IPS-15b (cell line): ENCODE results near the gene SERPINI2.

Experiments used
- H3K27me3 ChIP-seq: one replicate; pipeline ENCODE4 v1.6.1; 2013; ENCODE audit warnings: low read length; ENCODE audit not compliant: control insufficient read depth, insufficient read depth
- H3K36me3 ChIP-seq: one replicate; pipeline ENCODE4 v1.6.1; 2013; ENCODE audit warnings: low read length; ENCODE audit not compliant: control insufficient read depth, insufficient read depth
- H3K4me1 ChIP-seq: one replicate; pipeline ENCODE4 v1.6.1; 2013; ENCODE audit warnings: mild to moderate bottlenecking, low read length; ENCODE audit not compliant: control insufficient read depth, insufficient read depth
- H3K4me3 ChIP-seq: one replicate; pipeline ENCODE4 v1.5.1; 2013; ENCODE audit warnings: low read depth, low read length
- H3K9ac ChIP-seq: one replicate; pipeline ENCODE4 v1.6.1; 2013; ENCODE audit warnings: low read depth, mild to moderate bottlenecking, low read length
- H3K9me3 ChIP-seq: one replicate; pipeline ENCODE4 v1.6.1; 2013; ENCODE audit warnings: mild to moderate bottlenecking, low read length; ENCODE audit not compliant: control insufficient read depth, insufficient read depth

SERPINI2 gene

GRCh38 chr3:167483708-167484475 lies 10.1 kb upstream of the SERPINI2 start:
- Histone ChIP-seq H3K36me3 (no peaks in the 10 kb centered on the region), H3K4me1 (no peaks in the 10 kb centered on the region), H3K9me3 (no peaks in the 10 kb centered on the region), H3K9ac (no peak overlapping the region), H3K4me3 (no peak overlapping the region), H3K27me3 (no peaks in the 10 kb centered on the region)

GRCh38 chr3:167481164-167481563 lies 7.3 kb upstream of the SERPINI2 start:
- Histone ChIP-seq H3K9me3 (no peaks in the 10 kb centered on the region), H3K4me3 (no peak overlapping the region), H3K36me3 (no peaks in the 10 kb centered on the region), H3K27me3 (no peaks in the 10 kb centered on the region), H3K4me1 (no peaks in the 10 kb centered on the region), H3K9ac (no peak overlapping the region)

- H3K4me3 ChIP-seq = no peak overlapping the region
- no peak overlapping the region for H3K9ac ChIP-seq
- no peaks in the 10 kb centered on the region for H3K36me3 ChIP-seq
- no peaks in the 10 kb centered on the region for H3K9me3 ChIP-seq
- H3K4me1 ChIP-seq = no peaks in the 10 kb centered on the region
- H3K27me3 ChIP-seq = no peaks in the 10 kb centered on the region
Observed at GRCh38 chr3:167480748-167481147, 6.9 kb upstream of the SERPINI2 start.

DNA sequence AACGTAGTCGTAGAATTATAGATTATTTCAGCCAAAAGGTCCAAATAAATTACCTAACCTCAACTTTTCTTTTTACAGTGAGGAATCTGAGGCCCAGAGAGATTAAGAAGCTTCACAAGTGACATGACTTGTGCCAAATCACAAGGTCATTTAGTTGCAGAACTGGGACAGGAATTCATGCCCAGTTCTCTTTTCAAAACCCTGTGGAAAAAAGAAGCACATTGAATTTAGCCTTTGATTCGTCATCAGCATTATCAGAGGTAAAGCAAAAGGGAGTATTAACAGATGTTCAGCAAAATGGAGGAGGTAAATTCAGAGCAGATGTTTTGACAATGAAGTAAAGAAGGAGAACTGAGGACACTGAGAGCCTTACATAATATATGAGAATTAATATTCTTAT lies 4.5 kb downstream of the SERPINI2 start:
- Histone ChIP-seq H3K36me3 (no peaks in the 10 kb centered on the region), H3K9me3 (no peaks in the 10 kb centered on the region), H3K4me1 (peaks cover 9% of the 10 kb centered on the region), H3K9ac (no peak overlapping the region), H3K4me3 (no peak overlapping the region), H3K27me3 (no peaks in the 10 kb centered on the region)

- no peak overlapping the region for H3K4me3 ChIP-seq
- no peak overlapping the region for H3K9ac ChIP-seq
- H3K36me3 ChIP-seq = no peaks in the 10 kb centered on the region
- peaks cover 9% of the 10 kb centered on the region for H3K4me1 ChIP-seq
- no peaks in the 10 kb centered on the region for H3K9me3 ChIP-seq
- no peaks in the 10 kb centered on the region for H3K27me3 ChIP-seq
Observed at GRCh38 chr3:167467848-167468611, 5.8 kb downstream of the SERPINI2 start.

GRCh38 chr3:167466966-167467365 lies 6.9 kb downstream of the SERPINI2 start:
- H3K9me3 ChIP-seq = no peaks in the 10 kb centered on the region
- no peaks in the 10 kb centered on the region for H3K36me3 ChIP-seq
- H3K9ac ChIP-seq = no peak overlapping the region
- H3K4me3 ChIP-seq = no peak overlapping the region
- no peaks in the 10 kb centered on the region for H3K27me3 ChIP-seq
- H3K4me1 ChIP-seq = peaks cover 9% of the 10 kb centered on the region

- Histone ChIP-seq H3K9me3 (no peaks in the 10 kb centered on the region), H3K9ac (no peak overlapping the region), H3K4me1 (peaks cover 35% of the 10 kb centered on the region), H3K4me3 (no peak overlapping the region), H3K27me3 (no peaks in the 10 kb centered on the region), H3K36me3 (no peaks in the 10 kb centered on the region)
Observed at GRCh38 chr3:167456157-167456799, 17.6 kb downstream of the SERPINI2 start.

- Histone ChIP-seq H3K9me3 (no peaks in the 10 kb centered on the region), H3K9ac (no peak overlapping the region), H3K4me3 (no peak overlapping the region), H3K36me3 (no peaks in the 10 kb centered on the region), H3K4me1 (peaks cover 34% of the 10 kb centered on the region), H3K27me3 (no peaks in the 10 kb centered on the region)
Observed at GRCh38 chr3:167453815-167454214, 20.0 kb downstream of the SERPINI2 start.

DNA sequence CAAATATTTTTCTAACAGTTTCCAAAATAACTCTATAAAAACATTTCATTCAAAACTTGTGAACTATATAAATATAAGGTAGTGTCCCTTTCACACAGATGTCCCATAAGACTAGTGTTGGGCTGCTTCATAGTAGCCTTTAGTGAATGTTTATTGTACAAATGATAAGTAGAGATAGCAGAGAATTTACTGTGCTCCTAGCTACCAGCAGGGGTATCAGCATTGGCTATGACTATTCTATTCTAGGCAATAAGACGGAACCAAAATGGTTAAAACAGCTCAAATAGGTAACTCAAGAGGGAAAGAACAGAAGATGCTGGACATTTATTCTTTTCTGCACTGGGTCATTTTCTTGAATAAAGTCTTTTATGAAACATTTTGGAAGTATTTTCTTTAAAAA lies 22.6 kb downstream of the SERPINI2 start:
- H3K27me3 ChIP-seq = no peaks in the 10 kb centered on the region
- H3K9ac ChIP-seq = no peak overlapping the region
- no peaks in the 10 kb centered on the region for H3K9me3 ChIP-seq
- H3K4me3 ChIP-seq = no peak overlapping the region
- no peaks in the 10 kb centered on the region for H3K36me3 ChIP-seq
- peaks cover 33% of the 10 kb centered on the region for H3K4me1 ChIP-seq

DNA sequence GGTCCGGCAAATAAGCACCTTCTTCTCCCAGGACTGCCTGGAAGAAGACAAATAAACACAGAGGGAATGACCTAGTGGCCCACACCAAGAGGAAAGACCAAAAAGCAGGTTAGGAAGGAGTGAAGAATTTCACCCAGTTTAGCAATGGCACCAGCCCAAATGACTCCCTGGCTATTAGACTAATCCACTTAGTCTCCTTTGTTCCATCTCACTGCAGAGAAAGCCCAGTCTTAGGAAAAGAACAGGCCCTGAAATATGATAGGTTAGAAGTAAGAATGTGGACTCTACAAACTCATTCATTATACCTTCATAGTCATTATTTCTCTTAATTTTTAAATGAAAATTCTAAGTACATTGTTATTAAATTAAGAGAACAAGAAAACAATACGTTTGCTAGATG lies 23.2 kb downstream of the SERPINI2 start:
- no peaks in the 10 kb centered on the region for H3K36me3 ChIP-seq
- H3K4me3 ChIP-seq = no peak overlapping the region
- peaks cover 32% of the 10 kb centered on the region for H3K4me1 ChIP-seq
- no peak overlapping the region for H3K9ac ChIP-seq
- no peaks in the 10 kb centered on the region for H3K27me3 ChIP-seq
- no peaks in the 10 kb centered on the region for H3K9me3 ChIP-seq

DNA sequence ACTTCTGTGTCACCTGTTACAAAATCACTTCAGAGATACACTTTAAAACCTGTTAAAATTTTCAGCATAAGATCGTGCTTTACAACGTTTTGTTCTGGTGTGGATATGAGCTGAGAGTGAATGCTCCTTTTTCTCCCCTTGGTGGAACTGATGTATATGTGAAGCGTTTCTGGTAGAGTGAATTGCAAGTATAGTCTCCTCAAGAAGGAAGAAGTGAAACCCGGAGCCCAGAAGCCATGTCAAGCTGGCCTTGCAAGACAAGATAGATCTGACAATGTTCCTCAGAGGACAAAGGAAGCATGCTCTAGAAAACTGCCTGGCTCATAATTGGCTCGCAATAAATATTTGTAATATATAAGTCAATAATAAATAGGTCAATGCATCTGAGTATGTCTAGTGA lies 23.6 kb downstream of the SERPINI2 start:
- Histone ChIP-seq H3K9ac (no peak overlapping the region), H3K9me3 (no peaks in the 10 kb centered on the region), H3K4me3 (no peak overlapping the region), H3K4me1 (peaks cover 29% of the 10 kb centered on the region), H3K27me3 (no peaks in the 10 kb centered on the region), H3K36me3 (no peaks in the 10 kb centered on the region)

DNA sequence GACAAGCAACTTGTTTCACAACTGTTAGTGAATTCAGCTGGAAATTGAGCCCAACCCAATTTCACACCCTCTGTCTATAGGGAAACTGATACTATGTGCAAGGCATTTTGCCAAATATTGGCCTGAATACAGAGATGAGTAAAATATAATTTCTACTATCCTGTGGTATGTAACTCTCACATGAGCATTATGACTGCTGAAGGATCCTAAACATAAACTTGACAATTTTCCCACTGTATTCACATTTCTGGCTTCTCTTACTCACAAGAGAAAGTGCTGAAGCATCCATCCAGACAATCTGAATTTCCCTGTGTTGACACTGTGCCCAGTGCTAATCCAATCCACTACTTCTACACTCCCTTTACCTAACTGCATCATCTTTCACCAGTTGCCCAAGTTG lies 28.4 kb downstream of the SERPINI2 start:
- Histone ChIP-seq H3K27me3 (no peaks in the 10 kb centered on the region), H3K36me3 (no peaks in the 10 kb centered on the region), H3K9ac (no peak overlapping the region), H3K4me3 (no peak overlapping the region), H3K4me1 (peaks cover under 1% of the 10 kb centered on the region), H3K9me3 (no peaks in the 10 kb centered on the region)
